Cardiac fibroblast (primary cell): ENCODE results near the gene EXOC1.

Source experiments
- DNase-seq, 2 donors: peaks; one replicate each; pipeline versions ENCODE4 v3.0.0 to v3.0.0-alpha.2; 2010; ENCODE audit warnings: low read depth in 2 of 2
- H3K4me3 ChIP-seq, 2 donors: replicated peaks in 1 of 2; 1 replicate in 1 of 2; 2 replicates in 1 of 2; pipeline ENCODE4 v1.5.1; 2011; ENCODE audit warnings: low read depth in 2 of 2, low read length in 2 of 2, mild to moderate bottlenecking in 2 of 2, moderate library complexity in 1 of 2
- CTCF ChIP-seq: IDR thresholded peaks from one replicate; pipeline ENCODE4 v1.5.1; 2011; ENCODE audit warnings: low read depth, mild to moderate bottlenecking, low read length, inconsistent platforms

Gene EXOC1

GRCh38 chr4:55865228-55865806 lies 11.9 kb downstream of the EXOC1 start:
- peak; percentile 44 to 80 for DNase-seq
- no peak for TF ChIP-seq CTCF
- peak overlapping the region in 1 of 2 donors; percentile 25 for H3K4me3 ChIP-seq

- no peak for TF ChIP-seq CTCF
- peak overlapping the region in 1 of 2 donors; percentile 19 for H3K4me3 ChIP-seq
- peak; percentile 92 to 98 for DNase-seq
These were observed 13.0 kb downstream of the EXOC1 start for GRCh38 chr4:55866290-55866907.

GRCh38 chr4:55866973-55867574 lies 13.6 kb downstream of the EXOC1 start:
- DNase-seq = peak; percentile 81
- H3K4me3 ChIP-seq = no peak overlapping the region
- TF ChIP-seq CTCF = peak; percentile 74

GRCh38 chr4:55868581-55869090 lies 15.2 kb downstream of the EXOC1 start:
- no peak overlapping the region for H3K4me3 ChIP-seq
- TF ChIP-seq CTCF = no peak
- no peak for DNase-seq

- no peak overlapping the region for H3K4me3 ChIP-seq
- peak; percentile 11 to 21 for DNase-seq
- TF ChIP-seq CTCF = no peak
These were observed 17.9 kb downstream of the EXOC1 start for GRCh38 chr4:55871299-55871800.

GRCh38 chr4:55874831-55875230 lies 21.4 kb downstream of the EXOC1 start:
- no peak for TF ChIP-seq CTCF
- no peak overlapping the region for H3K4me3 ChIP-seq
- no peak for DNase-seq
